Measurements from ENCODE around the gene RASA3.
"Not testable (repeated sequence)": the region's sequence is repeated elsewhere in the genome, so short reads cannot be mapped to it uniquely, and the experiment has no call there.

GRCh38 chr13:114176359-114176902 is 44.0 kb upstream of the RASA3 start:
- TF ChIP-seq CTCF (IDR thresholded peaks at IDR 0.05; ENCODE audit: insufficient read depth, low read depth, low read length); EZH2 (IDR thresholded peaks at IDR 0.05; ENCODE audit: insufficient read depth, low read length): not testable (repeated sequence)

Data from astrocyte (in vitro differentiated cells and primary cell).